ENCODE data around the gene POU5F1. TPM values are rescaled to one million over a fixed set of nuclear protein-coding genes. Genes with fewer than 3 reads are reported as not detected.
"Not testable (repeated sequence)": the region's sequence is repeated elsewhere in the genome, so short reads cannot be mapped to it uniquely, and the experiment has no call there.

Gene POU5F1
- total RNA-seq, 4 donors from 2014 or later, result 1.0 TPM; not detected in 3

DNA sequence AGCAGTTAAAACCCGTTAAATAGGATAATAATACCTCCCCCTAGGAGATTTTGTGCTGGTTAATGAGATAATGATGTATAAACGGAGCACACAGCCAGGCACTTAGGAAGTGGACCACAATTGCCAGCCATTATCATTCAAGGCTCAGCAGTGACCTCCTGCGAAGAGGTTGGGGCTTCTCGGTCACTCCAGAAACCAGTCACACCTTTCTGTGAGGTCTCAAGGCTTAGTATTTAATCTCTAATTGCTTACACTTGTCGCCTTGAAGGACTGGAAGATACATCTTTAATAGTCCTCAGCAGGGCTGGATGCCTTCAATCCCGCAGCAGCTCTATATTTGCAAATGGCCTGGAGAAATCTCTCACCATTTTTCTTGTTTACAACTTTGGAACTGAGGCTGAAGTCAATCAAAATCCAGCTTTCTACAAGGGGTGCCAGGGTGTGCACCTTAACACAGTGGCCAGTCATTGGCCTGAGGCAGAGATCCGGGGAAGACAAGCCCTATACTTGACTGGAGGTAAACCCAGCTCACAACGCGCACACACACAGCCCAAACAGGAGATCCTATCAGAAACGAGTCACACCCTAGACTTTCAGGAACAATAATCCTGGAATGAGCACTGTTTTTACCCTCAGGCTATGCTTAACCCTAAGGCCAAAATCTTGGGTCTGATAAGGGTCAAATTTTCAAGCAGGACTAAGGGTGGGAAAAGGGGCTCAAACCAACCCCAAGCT is 1.2 kb downstream of the POU5F1 start:
- Histone ChIP-seq H3K4me3 (replicated peaks in 1 of 3) (no peak overlapping the region), H3K4me1 (no peaks in the 10 kb centered on the region), H3K27me3 (no peaks in the 10 kb centered on the region), H3K9me3 (no peaks in the 10 kb centered on the region), H3K27ac (no peak overlapping the region), H3K36me3 (no peaks in the 10 kb centered on the region)
- WGBS, 2 donors, result 79 to 80% methylated on average over 10 of the region's 10 CpGs
- intact Hi-C loops (cut with DNase I), result no loop called here
- TF ChIP-seq, protein P1, sequence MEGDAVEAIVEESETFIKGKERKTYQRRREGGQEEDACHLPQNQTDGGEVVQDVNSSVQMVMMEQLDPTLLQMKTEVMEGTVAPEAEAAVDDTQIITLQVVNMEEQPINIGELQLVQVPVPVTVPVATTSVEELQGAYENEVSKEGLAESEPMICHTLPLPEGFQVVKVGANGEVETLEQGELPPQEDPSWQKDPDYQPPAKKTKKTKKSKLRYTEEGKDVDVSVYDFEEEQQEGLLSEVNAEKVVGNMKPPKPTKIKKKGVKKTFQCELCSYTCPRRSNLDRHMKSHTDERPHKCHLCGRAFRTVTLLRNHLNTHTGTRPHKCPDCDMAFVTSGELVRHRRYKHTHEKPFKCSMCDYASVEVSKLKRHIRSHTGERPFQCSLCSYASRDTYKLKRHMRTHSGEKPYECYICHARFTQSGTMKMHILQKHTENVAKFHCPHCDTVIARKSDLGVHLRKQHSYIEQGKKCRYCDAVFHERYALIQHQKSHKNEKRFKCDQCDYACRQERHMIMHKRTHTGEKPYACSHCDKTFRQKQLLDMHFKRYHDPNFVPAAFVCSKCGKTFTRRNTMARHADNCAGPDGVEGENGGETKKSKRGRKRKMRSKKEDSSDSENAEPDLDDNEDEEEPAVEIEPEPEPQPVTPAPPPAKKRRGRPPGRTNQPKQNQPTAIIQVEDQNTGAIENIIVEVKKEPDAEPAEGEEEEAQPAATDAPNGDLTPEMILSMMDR (IDR thresholded peaks at IDR 0.05), result no peak
- TF ChIP-seq POLR2A (IDR thresholded peaks at IDR 0.05), result no peak
- no peak for DNase-seq

- 63 to 74% methylated on average over 3 of the region's 3 CpGs for WGBS, 2 donors
- no peak overlapping the region for H3K27ac ChIP-seq
- intact Hi-C loops (cut with DNase I), result no loop called here
- no peak for DNase-seq
- no peaks in the 10 kb centered on the region for H3K36me3 ChIP-seq
- no peaks in the 10 kb centered on the region for H3K9me3 ChIP-seq
- TF ChIP-seq, protein P1 (IDR thresholded peaks at IDR 0.05), result no peak
- TF ChIP-seq POLR2A (IDR thresholded peaks at IDR 0.05), result no peak
- no peaks in the 10 kb centered on the region for H3K27me3 ChIP-seq
- no peak overlapping the region for H3K4me3 ChIP-seq (replicated peaks in 1 of 3)
- no peaks in the 10 kb centered on the region for H3K4me1 ChIP-seq
These were observed 1.9 kb downstream of the POU5F1 start for GRCh38 chr6:31168606-31169005.

DNA sequence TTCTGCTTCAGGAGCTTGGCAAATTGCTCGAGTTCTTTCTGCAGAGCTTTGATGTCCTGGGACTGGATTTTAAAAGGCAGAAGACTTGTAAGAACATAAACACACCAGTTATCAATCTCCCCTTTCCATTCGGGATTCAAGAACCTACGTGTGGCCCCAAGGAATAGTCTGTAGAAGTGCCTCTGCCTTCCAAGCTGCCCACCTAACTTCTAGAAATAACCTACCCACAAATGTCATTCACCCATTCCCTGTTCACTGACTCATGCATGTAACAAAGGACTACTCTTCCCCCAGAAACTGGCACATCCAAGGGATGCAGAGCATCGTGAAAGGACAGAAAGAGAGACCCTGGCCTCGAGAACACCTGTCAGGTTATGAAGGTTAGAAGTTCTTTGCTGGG is 4.5 kb downstream of the POU5F1 start:
- intact Hi-C loops (cut with DNase I), result no loop called here
- Histone ChIP-seq H3K27me3 (no peaks in the 10 kb centered on the region), H3K4me3 (replicated peaks in 1 of 3) (no peak overlapping the region), H3K4me1 (no peaks in the 10 kb centered on the region), H3K9me3 (no peaks in the 10 kb centered on the region), H3K27ac (no peak overlapping the region), H3K36me3 (no peaks in the 10 kb centered on the region)
- no peak for DNase-seq
- 85 to 91% methylated on average over 5 of the region's 5 CpGs for WGBS, 2 donors
- TF ChIP-seq POLR2A (IDR thresholded peaks at IDR 0.05), result no peak
- TF ChIP-seq, protein P1 (IDR thresholded peaks at IDR 0.05), result no peak

- H3K36me3 ChIP-seq; intact Hi-C loops (cut with DNase I); H3K4me1 ChIP-seq: not testable (repeated sequence)
These were observed 5.2 kb downstream of the POU5F1 start for GRCh38 chr6:31165064-31165832.

GRCh38 chr6:31164475-31165063 is 5.9 kb downstream of the POU5F1 start:
- 80 to 87% methylated on average over 6 to 9 of the region's 9 CpGs for WGBS, 2 donors
- H3K36me3 ChIP-seq; DNase-seq; intact Hi-C loops (cut with DNase I); H3K27ac ChIP-seq; H3K9me3 ChIP-seq; H3K4me3 ChIP-seq (replicated peaks in 1 of 3); H3K27me3 ChIP-seq; H3K4me1 ChIP-seq: not testable (repeated sequence)

More at GRCh38 chr6:31165064-31165832, 5.2 kb downstream of the POU5F1 start:
- not testable (repeated sequence) for H3K9me3 ChIP-seq; H3K27me3 ChIP-seq; H3K4me3 ChIP-seq (replicated peaks in 1 of 3); DNase-seq; H3K27ac ChIP-seq
- WGBS, 2 donors, result 90% methylated on average over 17 of the region's 17 CpGs

DNA sequence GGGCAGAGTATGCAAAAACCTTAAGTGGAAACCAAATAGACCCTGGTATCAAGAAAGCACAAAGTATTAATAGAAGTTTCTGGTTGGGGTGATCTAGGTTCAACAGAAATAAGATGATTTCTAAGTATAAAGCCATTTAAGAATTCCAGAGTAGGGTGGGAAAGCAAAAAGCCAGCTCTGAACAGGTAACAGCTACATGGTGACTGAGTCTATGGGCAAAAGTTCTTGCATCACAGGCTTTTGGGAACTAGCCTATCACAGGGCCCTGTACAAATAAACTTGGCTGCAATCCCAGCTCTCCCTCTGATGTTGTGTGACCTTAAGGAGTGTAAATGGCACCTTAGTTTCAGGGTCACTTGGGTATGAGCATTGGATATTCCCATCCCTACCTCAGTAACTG is 6.6 kb downstream of the POU5F1 start:
- Histone ChIP-seq H3K4me3 (replicated peaks in 1 of 3) (no peak overlapping the region), H3K27ac (no peak overlapping the region), H3K36me3 (no peaks in the 10 kb centered on the region), H3K4me1 (peaks cover 0 to 6% of the 10 kb centered on the region in 2 donors), H3K27me3 (no peaks in the 10 kb centered on the region), H3K9me3 (no peaks in the 10 kb centered on the region)
- TF ChIP-seq, protein P1 (IDR thresholded peaks at IDR 0.05), result no peak
- no peak for TF ChIP-seq POLR2A (IDR thresholded peaks at IDR 0.05)
- no peak for DNase-seq
- intact Hi-C loops (cut with DNase I), result no loop called here
